Progenitor cell of endocrine pancreas (in vitro differentiated cells): Measurements from ENCODE around the gene IER5. TPM values are rescaled to one million over a fixed set of nuclear protein-coding genes. Genes with fewer than 3 reads are reported as not detected.
"Not testable (repeated sequence)": the region's sequence is repeated elsewhere in the genome, so short reads cannot be mapped to it uniquely, and the experiment has no call there.

Experiments
- DNase-seq: peaks from one replicate; pipeline ENCODE4 v3.0.0; 2021; ENCODE audit warnings: low spot score; ENCODE audit not compliant: unreplicated experiment
- H3K27ac Mint-ChIP-seq: 2 replicates; pipeline ENCODE4 v1.8.0; 2021; ENCODE audit warnings: mild to moderate bottlenecking, moderate library complexity, mixed read lengths
- H3K27me3 Mint-ChIP-seq: 2 replicates; pipeline ENCODE4 v1.8.0; 2021; ENCODE audit warnings: mixed read lengths
- H3K36me3 Mint-ChIP-seq: 2 replicates; pipeline ENCODE4 v1.8.0; 2022; ENCODE audit warnings: mixed read lengths; ENCODE audit not compliant: insufficient read depth
- H3K4me1 Mint-ChIP-seq: 2 replicates; pipeline ENCODE4 v1.8.0; 2021; ENCODE audit warnings: low read depth, mixed read lengths
- H3K4me3 Mint-ChIP-seq: 2 replicates; pipeline ENCODE4 v1.8.0; 2021; ENCODE audit warnings: low read depth, mild to moderate bottlenecking, moderate library complexity, mixed read lengths
- H3K9me3 Mint-ChIP-seq: 2 replicates; pipeline ENCODE4 v1.8.0; 2021; ENCODE audit warnings: low read depth, mixed read lengths
- total RNA-seq: library from RNA; stranded (reverse); gene quantifications from 2 replicates; pipeline ENCODE4 v1.2.1, GENCODE V29; 2021
- TF ChIP-seq, protein P1 (sequence below): fragments of 200-600 bp; sonication (generic); IDR thresholded peaks from one replicate; pipeline ENCODE4 v1.5.0; 2021; ENCODE audit warnings: antibody characterized with exemption, mild to moderate bottlenecking; ENCODE audit not compliant: unreplicated experiment

IER5 gene
- total RNA-seq, 1 donor from 2014 or later = 1.7 TPM

DNA sequence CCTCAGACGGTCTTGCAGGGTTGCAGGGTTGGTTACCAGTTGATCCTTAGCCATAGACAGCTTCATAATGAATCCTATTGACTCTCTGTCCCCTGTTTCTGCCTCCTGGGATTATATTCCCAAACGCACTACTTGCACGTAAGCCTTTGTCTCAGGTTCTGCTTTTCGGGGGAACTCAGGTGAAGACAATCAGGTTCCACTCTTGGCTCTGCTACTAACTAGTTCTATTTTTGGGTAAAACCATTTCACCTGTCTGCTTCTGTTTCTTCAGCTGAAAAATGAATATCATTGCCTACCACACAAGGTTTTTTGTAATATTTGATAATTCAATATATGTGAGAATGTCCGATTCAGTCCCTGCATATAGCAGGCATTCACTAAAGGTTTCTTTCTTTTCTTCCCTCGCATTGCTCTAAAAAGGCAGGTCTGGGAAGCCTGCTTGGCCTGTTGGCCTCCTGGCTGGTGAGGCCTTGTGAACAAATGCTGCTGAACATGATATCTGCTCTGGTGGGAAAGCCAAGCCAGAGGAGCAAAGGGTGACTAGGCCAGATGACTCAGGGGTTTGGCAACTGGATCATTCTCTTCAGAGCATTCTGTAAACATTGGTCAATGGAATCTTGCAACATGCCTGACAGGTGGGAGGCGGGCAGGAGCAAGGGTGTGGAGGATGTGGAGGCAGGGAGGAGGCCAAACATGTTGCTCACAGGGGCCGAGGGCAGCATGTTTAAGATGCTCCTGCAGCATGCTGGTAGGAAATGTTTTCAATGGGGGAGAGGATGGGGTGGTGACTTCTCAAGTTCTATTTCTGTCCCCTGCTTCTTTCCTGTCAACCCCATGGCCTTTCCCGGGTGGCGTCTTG, 23.8 kb downstream of the IER5 start:
- H3K27me3 Mint-ChIP-seq = peaks cover 53% of the 10 kb centered on the region
- peaks cover 13% of the 10 kb centered on the region for H3K4me1 Mint-ChIP-seq
- no peak overlapping the region for H3K4me3 Mint-ChIP-seq
- TF ChIP-seq, protein P1, sequence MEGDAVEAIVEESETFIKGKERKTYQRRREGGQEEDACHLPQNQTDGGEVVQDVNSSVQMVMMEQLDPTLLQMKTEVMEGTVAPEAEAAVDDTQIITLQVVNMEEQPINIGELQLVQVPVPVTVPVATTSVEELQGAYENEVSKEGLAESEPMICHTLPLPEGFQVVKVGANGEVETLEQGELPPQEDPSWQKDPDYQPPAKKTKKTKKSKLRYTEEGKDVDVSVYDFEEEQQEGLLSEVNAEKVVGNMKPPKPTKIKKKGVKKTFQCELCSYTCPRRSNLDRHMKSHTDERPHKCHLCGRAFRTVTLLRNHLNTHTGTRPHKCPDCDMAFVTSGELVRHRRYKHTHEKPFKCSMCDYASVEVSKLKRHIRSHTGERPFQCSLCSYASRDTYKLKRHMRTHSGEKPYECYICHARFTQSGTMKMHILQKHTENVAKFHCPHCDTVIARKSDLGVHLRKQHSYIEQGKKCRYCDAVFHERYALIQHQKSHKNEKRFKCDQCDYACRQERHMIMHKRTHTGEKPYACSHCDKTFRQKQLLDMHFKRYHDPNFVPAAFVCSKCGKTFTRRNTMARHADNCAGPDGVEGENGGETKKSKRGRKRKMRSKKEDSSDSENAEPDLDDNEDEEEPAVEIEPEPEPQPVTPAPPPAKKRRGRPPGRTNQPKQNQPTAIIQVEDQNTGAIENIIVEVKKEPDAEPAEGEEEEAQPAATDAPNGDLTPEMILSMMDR = no peak
- DNase-seq = no peak
- H3K9me3 Mint-ChIP-seq = no peaks in the 10 kb centered on the region
- H3K27ac Mint-ChIP-seq = peak overlapping the region; percentile 66
- H3K36me3 Mint-ChIP-seq = no peaks in the 10 kb centered on the region

DNA sequence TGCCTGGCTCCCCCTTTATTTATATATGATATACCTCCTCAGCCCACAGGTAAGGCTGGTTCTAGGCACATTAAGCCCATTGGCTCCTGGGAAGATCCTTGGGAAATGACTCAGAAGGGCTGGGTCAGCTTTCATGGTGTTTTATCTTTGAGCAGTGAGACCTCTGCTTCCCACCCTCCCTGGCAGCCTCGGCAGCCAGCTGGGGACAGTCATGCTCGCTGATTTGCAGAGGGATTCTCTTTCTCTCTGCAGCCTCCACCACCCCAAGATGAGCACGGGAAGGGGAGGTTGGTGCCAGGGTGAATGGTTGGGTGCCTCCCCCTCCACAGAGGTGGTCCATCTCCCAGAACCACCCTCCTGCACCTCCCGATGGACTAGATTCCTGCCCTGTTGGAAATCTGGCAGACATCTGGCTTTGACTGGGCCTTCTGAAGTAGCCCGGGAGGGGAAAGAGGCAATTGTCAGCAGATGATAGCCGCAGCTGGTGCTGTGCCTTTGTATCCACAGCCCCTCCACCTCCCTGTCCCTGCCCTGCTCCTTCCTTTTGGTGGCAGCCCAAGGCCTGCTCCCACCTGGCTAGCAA, 24.6 kb downstream of the IER5 start:
- Mint-ChIP-seq H3K27ac (no peak overlapping the region), H3K4me1 (peaks cover 21% of the 10 kb centered on the region)
- no peak for DNase-seq

GRCh38 chr1:181114574-181115367, 26.3 kb downstream of the IER5 start:
- Mint-ChIP-seq H3K36me3 (no peaks in the 10 kb centered on the region), H3K4me1 (peaks cover 25% of the 10 kb centered on the region), H3K9me3 (no peaks in the 10 kb centered on the region), H3K4me3 (no peak overlapping the region), H3K27me3 (peaks cover 31% of the 10 kb centered on the region), H3K27ac (no peak overlapping the region)
- DNase-seq = no peak
- TF ChIP-seq, protein P1 = no peak

More for the DNA sequence above, 24.6 kb downstream of the IER5 start:
- H3K27me3 Mint-ChIP-seq = peaks cover 44% of the 10 kb centered on the region
- no peaks in the 10 kb centered on the region for H3K9me3 Mint-ChIP-seq
- H3K36me3 Mint-ChIP-seq = no peaks in the 10 kb centered on the region
- no peak overlapping the region for H3K4me3 Mint-ChIP-seq
- TF ChIP-seq, protein P1 = no peak

DNA sequence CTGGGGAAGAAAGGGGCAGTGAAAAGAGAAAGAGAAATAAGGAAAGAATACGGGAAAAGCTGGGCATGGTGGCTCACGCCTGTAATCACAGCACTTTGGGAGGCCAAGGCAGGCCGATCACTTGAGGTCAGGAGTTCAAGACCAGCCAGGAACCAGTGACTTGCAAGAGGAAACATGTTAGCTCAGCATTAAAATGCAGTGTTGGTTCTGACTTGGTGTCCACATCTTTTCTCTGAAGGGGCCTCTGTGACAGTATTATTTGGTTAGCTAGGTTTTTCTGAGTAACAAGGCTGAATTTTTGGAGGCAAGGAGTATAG, 26.8 kb downstream of the IER5 start:
- H3K9me3 Mint-ChIP-seq = no peaks in the 10 kb centered on the region
- H3K27me3 Mint-ChIP-seq = peaks cover 26% of the 10 kb centered on the region
- H3K4me3 Mint-ChIP-seq = no peak overlapping the region
- H3K36me3 Mint-ChIP-seq = no peaks in the 10 kb centered on the region
- TF ChIP-seq, protein P1 = no peak
- H3K27ac Mint-ChIP-seq = no peak overlapping the region
- H3K4me1 Mint-ChIP-seq = peaks cover 26% of the 10 kb centered on the region
- DNase-seq = no peak

DNA sequence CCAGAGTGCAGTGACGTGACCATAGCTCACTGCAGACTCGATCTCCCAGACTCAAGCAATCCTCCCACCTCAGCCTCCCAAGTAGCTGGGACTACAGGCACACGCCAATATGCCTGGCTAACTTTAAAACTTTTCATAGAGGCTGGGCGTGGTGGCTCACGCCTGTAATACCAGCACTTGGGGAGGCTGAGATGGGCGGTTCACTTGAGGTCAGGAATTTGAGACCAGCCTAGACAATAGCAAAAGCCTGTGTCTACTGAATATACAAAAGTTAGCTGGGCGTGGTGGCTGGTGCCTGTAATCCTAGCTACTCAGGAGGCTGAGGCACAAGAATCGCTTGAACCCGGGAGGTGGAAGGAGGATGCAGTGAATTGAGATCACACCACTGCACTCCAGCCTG, 27.5 kb downstream of the IER5 start:
- not testable (repeated sequence) for DNase-seq, H3K4me3 Mint-ChIP-seq, H3K36me3 Mint-ChIP-seq, H3K9me3 Mint-ChIP-seq, H3K27ac Mint-ChIP-seq
- Mint-ChIP-seq H3K27me3 (peaks cover 23% of the 10 kb centered on the region), H3K4me1 (peaks cover 30% of the 10 kb centered on the region)
